OCI-LY1 (cell line): ENCODE data around the gene TPBG.

Experiments
- H2AFZ ChIP-seq: fragments of 200-600 bp; sonication (generic), shearing (Covaris generic); 2 replicates; pipeline ENCODE4 v1.6.0; 2014; ENCODE audit warnings: antibody characterized with exemption, mild to moderate bottlenecking, low read length
- H3F3A ChIP-seq: fragments of 200-600 bp; sonication (generic), shearing (Covaris generic); 2 replicates; pipeline ENCODE4 v1.6.0; 2014; ENCODE audit warnings: mild to moderate bottlenecking, antibody characterized with exemption, low read length, moderate library complexity; ENCODE audit not compliant: insufficient read depth
- H3K27ac ChIP-seq: fragments of 200-600 bp; sonication (generic); 2 replicates; pipeline ENCODE4 v1.5.1; 2014; ENCODE audit warnings: low read length, mixed run types, mild to moderate bottlenecking, low read depth; ENCODE audit not compliant: poor library complexity, severe bottlenecking
- H3K27me3 ChIP-seq: fragments of 200-600 bp; sonication (generic); 2 replicates; pipeline ENCODE4 v1.6.0; 2014; ENCODE audit warnings: antibody characterized with exemption, mild to moderate bottlenecking, low read length, moderate library complexity; ENCODE audit not compliant: insufficient read depth
- H3K36me3 ChIP-seq: fragments of 200-600 bp; sonication (generic); 2 replicates; pipeline ENCODE4 v1.6.1; 2014; ENCODE audit warnings: mild to moderate bottlenecking, antibody characterized with exemption, low read length, moderate library complexity, mixed read lengths; ENCODE audit not compliant: insufficient read depth
- H3K4me1 ChIP-seq: fragments of 200-600 bp; sonication (generic); 2 replicates; pipeline ENCODE4 v1.5.1; 2014; ENCODE audit warnings: mild to moderate bottlenecking, low read length, moderate library complexity; ENCODE audit not compliant: insufficient read depth, severe bottlenecking
- H3K4me2 ChIP-seq: fragments of 200-600 bp; sonication (generic), shearing (Covaris generic); 2 replicates; pipeline ENCODE4 v1.6.1; 2014; ENCODE audit warnings: low read length
- H3K4me3 ChIP-seq: fragments of 200-600 bp; sonication (generic); 2 replicates; pipeline ENCODE4 v1.5.1; 2014; ENCODE audit warnings: low read length, low read depth, mild to moderate bottlenecking, mixed read lengths; ENCODE audit not compliant: poor library complexity, severe bottlenecking
- H3K79me2 ChIP-seq: fragments of 200-600 bp; shearing (Covaris generic); 2 replicates; pipeline ENCODE4 v1.6.1; 2016; ENCODE audit warnings: mixed run types, low read length, mixed read lengths; ENCODE audit not compliant: insufficient read depth
- H3K9ac ChIP-seq: fragments of 200-600 bp; sonication (generic), shearing (Covaris generic); 2 replicates; pipeline ENCODE4 v1.6.1; 2014; ENCODE audit warnings: mild to moderate bottlenecking, low read length, mixed read lengths
- H3K9me2 ChIP-seq: fragments of 200-600 bp; sonication (generic), shearing (Covaris generic); 2 replicates; pipeline ENCODE4 v1.6.1; 2014; ENCODE audit warnings: low read depth, mild to moderate bottlenecking, low read length, mixed read lengths
- H3K9me3 ChIP-seq: fragments of 200-600 bp; shearing (Covaris generic); 2 replicates; pipeline ENCODE4 v1.6.1; 2014; ENCODE audit warnings: low read length, mixed read lengths
- H4K20me1 ChIP-seq: fragments of 200-600 bp; sonication (generic), shearing (Covaris generic); 2 replicates; pipeline ENCODE4 v1.6.0; 2016; ENCODE audit warnings: mild to moderate bottlenecking, low read length; ENCODE audit not compliant: insufficient read depth
- EZH2 ChIP-seq: fragments of 200-600 bp; sonication (generic), shearing (Covaris generic); IDR thresholded peaks from 2 replicates; pipeline ENCODE4 v1.8.0; 2017; ENCODE audit warnings: borderline replicate concordance, mixed run types, mild to moderate bottlenecking, antibody characterized with exemption, low read length, moderate library complexity, mixed read lengths
- TF ChIP-seq, protein P1 (sequence below): fragments of 200-600 bp; sonication (generic), shearing (Covaris generic); IDR thresholded peaks from 2 replicates; pipeline ENCODE4 v1.5.1; 2017; ENCODE audit warnings: mild to moderate bottlenecking, antibody characterized with exemption, low read length, moderate library complexity, mixed read lengths

The TPBG gene

DNA sequence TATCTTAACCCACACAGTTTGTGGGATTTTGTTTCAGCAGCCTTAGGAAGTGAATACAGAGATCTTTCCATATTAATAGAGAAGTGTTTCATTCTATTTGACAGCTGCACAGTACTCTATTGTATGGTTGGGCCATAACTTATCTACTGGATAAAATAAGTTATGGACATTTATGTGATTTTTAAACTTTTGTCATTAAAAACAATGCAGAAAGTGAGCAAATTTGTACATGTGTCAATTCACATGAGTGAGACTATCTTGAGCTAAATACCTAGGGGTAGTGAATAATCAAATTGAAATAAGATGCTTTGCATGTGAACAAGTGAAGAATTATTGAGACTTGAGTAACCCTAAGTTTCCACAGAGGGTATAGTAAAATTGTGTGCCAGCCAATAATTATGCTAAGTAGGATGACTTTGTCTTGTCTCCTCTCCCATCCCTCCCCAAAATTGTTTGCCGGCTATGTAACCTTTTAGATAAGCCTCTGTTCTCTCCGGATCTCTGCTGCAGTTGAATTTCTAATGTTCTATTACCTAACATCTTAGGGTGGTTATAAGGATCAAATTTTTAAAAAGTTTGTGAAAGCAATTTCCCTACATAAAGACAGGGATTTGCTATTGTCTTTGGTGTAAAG lies 33.3 kb upstream of the TPBG start:
- Histone ChIP-seq H3K27me3 (no peaks in the 10 kb centered on the region), H3K36me3 (no peaks in the 10 kb centered on the region), H3K9me2 (no peaks in the 10 kb centered on the region), H3F3A (no peaks in the 10 kb centered on the region), H2AFZ (no peak overlapping the region), H3K79me2 (no peaks in the 10 kb centered on the region), H3K4me3 (no peak overlapping the region), H3K9me3 (no peaks in the 10 kb centered on the region), H3K27ac (no peak overlapping the region), H3K4me1 (no peaks in the 10 kb centered on the region), H4K20me1 (no peaks in the 10 kb centered on the region), H3K4me2 (no peak overlapping the region), H3K9ac (no peak overlapping the region)
- TF ChIP-seq, protein P1, sequence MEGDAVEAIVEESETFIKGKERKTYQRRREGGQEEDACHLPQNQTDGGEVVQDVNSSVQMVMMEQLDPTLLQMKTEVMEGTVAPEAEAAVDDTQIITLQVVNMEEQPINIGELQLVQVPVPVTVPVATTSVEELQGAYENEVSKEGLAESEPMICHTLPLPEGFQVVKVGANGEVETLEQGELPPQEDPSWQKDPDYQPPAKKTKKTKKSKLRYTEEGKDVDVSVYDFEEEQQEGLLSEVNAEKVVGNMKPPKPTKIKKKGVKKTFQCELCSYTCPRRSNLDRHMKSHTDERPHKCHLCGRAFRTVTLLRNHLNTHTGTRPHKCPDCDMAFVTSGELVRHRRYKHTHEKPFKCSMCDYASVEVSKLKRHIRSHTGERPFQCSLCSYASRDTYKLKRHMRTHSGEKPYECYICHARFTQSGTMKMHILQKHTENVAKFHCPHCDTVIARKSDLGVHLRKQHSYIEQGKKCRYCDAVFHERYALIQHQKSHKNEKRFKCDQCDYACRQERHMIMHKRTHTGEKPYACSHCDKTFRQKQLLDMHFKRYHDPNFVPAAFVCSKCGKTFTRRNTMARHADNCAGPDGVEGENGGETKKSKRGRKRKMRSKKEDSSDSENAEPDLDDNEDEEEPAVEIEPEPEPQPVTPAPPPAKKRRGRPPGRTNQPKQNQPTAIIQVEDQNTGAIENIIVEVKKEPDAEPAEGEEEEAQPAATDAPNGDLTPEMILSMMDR = no peak
- TF ChIP-seq EZH2 = no peak

DNA sequence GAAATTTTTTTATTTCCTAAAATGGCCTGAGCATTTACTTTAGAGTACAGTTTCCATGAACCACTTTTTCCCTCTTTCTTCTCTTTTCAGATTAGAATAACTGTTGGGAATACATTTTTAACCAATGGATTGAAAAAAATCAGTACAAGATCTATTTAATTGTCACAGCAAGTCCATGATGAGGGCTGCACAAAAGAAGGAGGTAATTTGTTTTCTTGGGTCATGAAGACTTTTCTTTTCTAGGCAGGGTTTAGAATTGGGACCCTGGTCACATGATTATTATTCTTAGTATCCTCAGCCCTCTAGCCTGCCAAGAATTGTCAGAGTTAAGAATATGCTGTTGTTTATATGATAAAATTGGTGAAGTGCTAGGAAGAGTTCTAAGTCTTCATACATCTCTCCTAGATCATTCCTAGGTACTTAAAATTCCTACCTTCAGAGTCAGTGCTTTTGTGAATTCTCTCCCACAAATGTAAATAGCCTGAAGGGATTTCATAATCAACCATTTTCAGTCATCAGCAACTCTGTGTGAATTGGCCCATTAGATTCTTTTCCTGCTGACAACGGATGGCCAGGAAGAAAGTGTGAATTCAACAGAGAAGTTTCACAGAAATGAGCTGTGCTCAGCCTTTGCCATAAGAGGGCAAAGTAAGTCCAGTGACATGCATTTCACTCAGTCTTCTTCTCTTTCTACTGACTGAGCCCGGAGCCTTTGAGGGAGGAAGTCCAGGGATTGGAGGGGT lies 32.4 kb upstream of the TPBG start:
- no peaks in the 10 kb centered on the region for H3K36me3 ChIP-seq
- no peaks in the 10 kb centered on the region for H3F3A ChIP-seq
- H3K4me3 ChIP-seq = no peak overlapping the region
- H3K27me3 ChIP-seq = no peaks in the 10 kb centered on the region
- no peak overlapping the region for H2AFZ ChIP-seq
- H3K4me1 ChIP-seq = no peaks in the 10 kb centered on the region
- H3K4me2 ChIP-seq = no peak overlapping the region
- no peaks in the 10 kb centered on the region for H3K79me2 ChIP-seq
- H4K20me1 ChIP-seq = no peaks in the 10 kb centered on the region
- H3K9me2 ChIP-seq = no peaks in the 10 kb centered on the region
- TF ChIP-seq, protein P1 = no peak
- no peak for TF ChIP-seq EZH2
- H3K9me3 ChIP-seq = no peaks in the 10 kb centered on the region
- no peak overlapping the region for H3K9ac ChIP-seq
- no peak overlapping the region for H3K27ac ChIP-seq

DNA sequence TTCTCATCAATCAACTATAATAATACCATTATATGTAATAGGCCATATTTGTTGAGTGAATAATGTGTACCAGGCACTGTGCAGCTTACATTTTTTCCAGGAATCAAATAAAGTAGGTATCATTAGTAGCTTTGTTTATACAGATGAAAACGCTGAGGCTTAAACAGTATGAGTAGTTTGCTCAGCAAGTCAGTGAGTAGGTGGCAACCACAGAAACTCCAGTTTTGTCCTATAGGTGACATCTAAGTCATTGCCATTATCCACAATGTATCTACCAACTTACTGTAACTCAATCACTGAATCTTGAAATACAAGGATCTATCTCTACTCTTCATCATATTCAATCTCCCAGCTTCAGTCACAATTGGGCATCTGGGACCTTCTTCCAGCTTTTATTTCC lies 29.8 kb upstream of the TPBG start:
- H2AFZ ChIP-seq = no peak overlapping the region
- H3K79me2 ChIP-seq = no peaks in the 10 kb centered on the region
- H3K9me2 ChIP-seq = no peaks in the 10 kb centered on the region
- H3K27ac ChIP-seq = no peak overlapping the region
- TF ChIP-seq, protein P1 = no peak
- no peak for TF ChIP-seq EZH2
- no peaks in the 10 kb centered on the region for H3F3A ChIP-seq
- no peaks in the 10 kb centered on the region for H3K36me3 ChIP-seq
- H3K9me3 ChIP-seq = no peaks in the 10 kb centered on the region
- no peak overlapping the region for H3K4me2 ChIP-seq
- no peak overlapping the region for H3K9ac ChIP-seq
- H3K4me3 ChIP-seq = no peak overlapping the region
- H3K4me1 ChIP-seq = no peaks in the 10 kb centered on the region
- H4K20me1 ChIP-seq = no peaks in the 10 kb centered on the region
- H3K27me3 ChIP-seq = no peaks in the 10 kb centered on the region
